NCI-H2171 treated with DMSO at 0.1 percent for 48 hours (cell line): Measurements from ENCODE around the gene EEIG2.

Experiments used
- DNase-seq: peaks from one replicate; lab custom pipeline; 2025; lab: John Stamatoyannopoulos, UW

Gene EEIG2

DNA sequence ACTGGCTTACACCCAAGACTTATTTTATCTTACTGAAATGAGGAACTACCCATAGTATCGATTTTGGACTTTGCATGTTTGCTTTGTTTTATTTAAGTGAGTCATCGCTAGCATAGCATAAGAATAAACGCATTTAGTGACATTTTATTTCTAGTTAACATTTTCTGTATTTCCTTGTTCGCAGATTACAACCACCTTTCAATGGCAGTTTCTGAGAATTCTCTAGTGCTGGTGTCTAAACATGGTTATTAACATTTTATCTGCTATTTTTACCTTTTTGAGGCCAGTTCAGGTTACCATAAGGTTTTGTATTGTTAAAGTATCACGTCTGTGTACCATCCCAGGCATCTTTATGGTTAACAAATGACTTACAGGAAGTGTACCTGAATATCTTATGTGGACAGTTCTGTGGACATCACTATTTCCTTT is 24.5 kb downstream of the EEIG2 start:
- DNase-seq: no peak

DNA sequence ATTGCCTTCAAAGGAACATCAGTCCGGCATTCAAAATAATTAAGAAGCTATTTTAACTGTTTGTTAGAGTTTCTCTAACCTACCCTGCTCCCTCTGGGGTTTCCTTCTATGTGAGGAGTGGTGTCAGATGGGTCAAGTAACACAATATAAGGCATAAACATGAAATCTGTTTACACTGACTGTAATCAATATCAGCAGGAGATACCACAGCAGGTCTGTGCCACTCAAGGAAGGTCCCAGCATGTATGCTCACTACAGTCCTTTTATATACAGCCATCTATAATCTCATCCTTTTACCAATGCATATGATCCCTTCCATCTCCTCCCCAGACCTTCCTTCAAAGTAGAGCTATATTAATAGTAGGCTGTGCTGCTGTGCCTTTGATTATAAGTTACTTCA is 25.4 kb downstream of the EEIG2 start:
- peak; percentile 59 for DNase-seq

DNA sequence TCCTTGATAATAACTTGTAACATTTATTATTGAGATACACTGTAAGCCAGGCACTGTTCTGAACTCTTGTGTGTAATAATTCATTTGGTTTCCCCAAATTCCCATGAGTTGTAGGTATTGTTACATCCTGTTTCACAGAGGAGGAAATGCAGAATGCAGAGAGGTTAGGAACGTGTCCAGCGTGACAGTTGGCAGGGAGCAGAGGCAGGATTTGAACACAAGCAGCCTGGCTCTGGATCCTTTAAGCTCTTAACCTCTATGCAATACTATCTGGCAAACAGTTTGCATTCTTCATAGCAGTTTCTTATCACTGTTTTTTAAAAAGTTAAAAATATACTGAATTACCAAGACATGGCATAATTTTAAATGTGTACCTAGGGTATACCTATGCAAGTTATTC is 30.5 kb downstream of the EEIG2 start:
- DNase-seq: no peak

DNA sequence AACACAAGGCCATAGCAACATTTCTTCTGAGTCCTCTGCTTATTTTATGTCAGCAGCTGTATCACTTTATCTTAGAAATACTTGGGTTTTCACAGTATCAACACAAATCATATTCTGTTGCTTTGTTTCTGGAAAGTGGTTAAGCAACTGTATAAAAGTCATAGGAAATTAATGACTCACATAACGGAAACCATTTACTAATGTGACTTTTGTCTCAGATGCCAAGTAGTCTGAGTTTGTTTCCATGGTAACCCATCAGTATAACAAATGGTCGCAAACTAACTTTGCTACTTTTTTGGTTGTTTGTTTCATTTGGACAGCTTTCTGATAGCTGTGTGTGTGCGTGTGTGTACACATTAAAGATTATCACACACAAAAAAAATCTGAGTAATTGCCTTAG is 31.1 kb downstream of the EEIG2 start:
- DNase-seq: no peak

DNA sequence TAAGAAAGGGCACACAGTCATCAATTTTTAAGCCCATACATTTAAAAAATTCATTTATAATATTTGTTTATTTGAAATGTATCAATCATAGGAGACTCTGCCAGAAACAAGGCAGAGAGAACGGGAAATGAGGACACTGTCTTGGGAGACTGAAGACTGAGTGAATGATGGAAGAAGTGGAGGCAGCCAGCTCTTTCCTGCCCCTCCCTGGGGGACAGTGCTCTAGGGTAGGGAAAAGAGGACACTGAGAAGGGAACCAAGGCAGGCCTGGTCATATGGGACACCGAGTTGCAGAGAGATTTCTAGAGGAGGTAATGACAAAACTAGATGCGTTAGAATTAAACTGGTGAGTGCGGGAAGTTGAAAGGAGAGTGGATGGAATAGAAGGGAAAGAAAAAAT is 31.6 kb downstream of the EEIG2 start:
- DNase-seq: no peak

DNA sequence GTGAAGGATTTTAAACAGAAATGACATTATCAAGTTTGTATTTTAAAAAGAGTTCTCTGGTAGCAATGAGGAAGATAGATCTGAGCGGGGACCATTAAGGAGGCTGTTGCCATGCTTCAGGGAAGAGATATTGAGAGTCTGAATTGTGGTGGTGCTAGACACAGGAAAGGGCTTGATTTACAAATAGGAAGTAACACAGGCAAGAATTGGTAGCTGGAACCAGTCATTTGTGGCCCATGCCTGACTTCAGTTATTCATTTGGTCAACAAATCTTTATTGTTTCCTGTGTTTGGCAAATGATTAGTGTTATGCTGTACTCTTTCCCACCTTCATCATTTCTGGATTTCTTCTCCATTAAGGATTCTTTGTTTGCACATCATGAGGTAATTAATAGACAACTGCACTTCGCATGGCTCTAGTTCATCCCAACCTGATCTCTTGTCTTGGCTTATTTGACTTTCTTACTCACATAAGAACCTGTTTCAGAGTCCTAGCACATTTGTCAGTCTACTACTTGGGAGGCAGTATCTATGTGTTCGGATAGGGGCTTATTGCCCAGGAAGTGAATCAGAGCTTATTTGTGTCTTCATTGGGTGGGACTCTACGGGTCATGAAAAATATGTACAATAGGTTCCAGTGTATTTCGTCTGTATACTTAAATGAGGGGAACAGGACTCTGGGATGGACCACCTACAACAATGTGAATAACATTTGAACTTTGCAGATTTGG is 32.3 kb downstream of the EEIG2 start:
- DNase-seq: no peak

DNA sequence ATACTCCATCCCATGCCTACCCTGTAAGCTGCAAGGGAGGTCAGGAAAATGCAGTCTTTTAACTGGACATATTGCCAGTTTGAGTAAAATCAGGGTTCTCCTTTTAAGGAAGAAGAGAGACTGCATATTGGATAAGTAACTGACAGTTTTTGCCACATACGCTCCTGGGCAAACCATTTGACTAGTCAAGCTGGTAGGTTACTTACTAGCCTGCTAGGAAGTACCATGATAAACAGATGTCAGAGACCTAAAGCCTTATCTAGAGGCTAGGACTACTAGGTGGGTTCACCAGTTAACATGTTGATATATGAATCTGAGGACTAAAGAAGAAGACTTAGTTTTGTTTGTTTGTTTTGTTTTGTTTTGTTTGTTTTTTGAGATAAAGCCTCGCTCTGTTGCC is 33.5 kb downstream of the EEIG2 start:
- DNase-seq: no peak

DNA sequence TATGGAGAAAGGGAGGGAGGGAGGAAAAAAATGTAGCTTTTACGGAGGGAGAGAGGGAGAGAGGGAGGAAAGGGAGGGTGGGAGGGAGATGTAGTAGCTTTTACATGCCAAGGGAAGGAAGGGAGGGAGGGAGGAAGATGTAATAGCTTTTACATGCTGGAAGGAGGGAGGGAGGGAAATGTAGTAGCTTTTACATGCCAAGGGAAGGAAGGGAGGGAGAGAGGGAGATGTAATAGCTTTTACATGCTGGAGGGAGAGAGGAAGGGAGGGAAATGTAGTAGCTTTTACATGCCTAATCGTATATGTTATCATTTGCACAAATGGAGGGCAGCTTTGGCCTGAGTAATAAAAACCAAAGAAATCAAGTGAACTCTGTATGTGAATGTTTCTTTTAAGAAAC is 35.6 kb downstream of the EEIG2 start:
- no peak for DNase-seq

DNA sequence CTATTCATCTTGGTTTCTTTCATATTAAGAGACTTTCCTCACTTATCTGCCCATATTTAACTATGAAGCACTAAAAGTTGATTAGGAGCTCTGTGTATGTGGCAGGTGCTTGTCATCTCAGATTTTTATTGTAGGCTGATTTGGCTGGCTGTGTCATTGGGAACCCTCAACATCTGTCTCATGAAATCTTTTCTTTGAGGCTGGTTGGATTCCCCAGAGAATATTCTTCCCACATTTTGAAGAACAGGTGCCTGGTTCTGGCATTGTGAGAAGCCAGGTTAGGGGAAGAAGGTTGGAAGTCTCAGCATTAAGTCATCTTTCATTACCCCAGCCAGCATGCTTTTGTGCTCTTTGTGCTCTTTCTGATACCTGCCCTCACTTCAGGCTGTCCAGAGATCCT is 37.1 kb downstream of the EEIG2 start:
- DNase-seq: peak; percentile 91

DNA sequence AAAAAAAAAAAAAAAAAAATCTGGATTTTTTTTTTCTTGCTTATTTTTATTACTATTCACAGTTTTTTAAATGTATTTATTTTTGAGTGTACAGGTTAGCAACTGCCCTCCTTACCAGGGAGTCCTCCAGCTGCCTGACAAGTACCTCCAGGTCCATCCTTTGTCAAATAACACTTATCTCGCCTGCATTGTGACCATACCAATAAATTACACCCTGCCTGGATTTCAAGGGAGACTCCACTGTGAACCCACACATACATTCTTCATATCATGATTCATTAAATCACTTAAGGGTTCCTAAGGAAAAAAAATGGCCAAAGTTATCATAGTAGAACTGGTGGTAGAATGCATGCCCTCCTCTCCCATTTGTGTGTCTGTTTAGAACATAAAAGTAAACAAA is 38.4 kb downstream of the EEIG2 start:
- no peak for DNase-seq

DNA sequence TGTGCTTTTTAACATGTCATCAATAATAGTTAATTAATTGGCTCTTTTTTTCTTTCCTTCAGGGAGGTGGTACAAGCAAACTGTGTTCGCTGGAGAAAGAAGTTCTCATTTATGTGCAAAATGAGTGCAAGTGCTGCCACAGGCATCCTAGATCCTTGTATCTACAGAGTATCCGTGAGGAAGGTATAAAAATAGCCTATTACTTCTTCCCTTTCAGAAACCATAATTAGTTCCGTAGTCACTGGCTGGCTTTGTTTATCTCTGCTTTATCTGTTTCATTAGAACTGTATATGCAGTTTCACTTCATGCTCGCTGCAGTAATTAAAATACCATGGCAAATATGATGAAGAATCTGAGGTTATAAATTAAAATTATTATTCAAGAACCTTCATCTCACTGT is 40.6 kb downstream of the EEIG2 start:
- no peak for DNase-seq

DNA sequence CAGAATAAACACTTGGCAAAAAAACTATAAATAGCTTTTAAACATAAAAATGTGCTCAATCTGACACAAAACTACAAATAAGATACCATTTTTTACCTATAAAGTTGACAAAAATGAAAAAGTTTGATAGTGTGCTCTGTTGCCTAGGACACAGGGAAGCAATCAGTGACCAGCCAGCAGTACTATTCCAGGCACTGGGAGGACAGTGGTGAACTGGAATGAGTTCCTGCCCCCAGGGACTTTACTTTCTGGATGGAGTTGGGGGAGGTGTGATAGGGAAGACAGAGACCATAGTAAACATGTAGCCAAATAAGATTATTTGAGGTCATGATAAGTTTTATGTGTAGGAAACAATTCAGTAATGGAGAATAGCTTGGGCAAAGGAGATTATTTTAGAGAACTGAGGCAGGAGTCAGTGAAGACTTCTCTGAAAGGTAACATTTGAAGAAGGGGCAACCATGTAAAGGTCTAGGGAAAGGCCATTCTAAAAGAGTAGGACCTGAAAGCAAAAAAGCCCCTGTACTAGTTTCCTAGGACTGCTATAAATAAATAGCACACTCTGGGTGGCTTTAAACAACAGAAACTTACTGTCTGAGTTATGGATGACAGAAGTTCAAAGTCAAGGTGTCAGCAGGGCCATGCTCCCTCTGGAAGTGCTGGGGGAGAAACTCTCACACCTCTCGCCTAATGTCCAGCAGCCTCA is 42.0 kb downstream of the EEIG2 start:
- no peak for DNase-seq

DNA sequence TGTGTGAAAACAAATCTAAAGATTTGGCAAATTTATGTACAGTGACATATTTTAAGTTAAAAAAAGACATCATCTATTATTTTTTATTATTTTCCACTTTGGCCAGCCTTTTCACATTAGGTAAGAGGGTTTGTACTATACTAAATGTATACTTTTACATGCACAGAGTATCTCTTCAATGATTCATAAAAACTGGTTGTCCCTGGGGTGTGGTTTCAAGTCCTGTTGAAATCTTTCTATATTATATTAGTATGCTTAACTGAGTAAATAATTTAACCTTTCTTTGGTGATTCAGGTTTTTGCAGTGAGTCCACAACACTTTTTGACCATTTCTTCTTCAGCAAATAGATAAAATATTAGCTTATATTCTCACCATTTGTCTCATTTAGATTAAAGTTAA is 45.7 kb downstream of the EEIG2 start:
- no peak for DNase-seq

DNA sequence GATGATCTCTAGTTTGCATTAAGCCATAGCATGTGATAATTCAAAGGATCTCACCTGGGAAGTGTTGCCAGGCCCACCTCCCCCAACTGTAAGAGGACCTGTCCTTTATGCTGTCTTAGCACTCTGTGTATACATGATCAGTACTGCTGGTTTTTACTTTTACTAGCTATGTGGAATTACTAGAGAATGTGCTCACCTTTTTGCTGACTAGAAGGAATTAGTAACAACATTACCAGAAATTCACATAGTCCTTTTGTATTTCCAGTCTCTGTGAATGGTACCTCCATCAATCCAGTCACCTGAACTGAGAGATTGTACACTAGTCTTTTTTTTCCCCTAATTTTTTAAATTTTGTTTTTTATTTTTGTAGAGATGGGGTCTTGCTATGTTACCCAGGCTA is 46.6 kb downstream of the EEIG2 start:
- no peak for DNase-seq

DNA sequence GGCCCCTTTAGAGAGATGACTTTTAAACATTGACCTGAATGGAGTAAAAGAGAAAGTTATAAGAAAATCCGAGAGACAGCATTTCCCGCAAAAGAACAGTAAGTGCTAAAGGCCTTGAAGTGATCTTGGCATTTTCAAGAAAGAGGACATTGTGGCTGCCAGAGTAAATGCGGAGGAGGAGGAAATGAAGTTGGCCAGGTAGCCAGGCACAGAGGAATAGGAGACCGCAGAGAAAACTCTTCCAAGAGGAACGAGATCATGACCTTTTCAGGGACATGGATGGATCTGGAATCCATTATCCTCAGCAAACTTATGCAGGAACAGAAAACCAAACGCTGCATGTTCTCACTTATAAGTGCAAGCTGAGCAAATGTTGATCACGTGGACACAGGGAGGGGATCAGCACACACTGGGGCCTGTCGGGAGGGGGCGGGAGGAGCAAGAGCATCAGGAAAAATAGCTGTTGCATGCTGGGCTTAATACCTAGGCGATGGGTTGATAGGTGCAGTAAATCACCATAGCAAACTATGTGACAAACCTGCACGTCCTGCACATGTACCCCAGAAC is 49.7 kb downstream of the EEIG2 start:
- peak; percentile 82 for DNase-seq
